ENCODE data around the gene MTTP.

GRCh38 chr4:99630857-99631360, 56.3 kb downstream of the MTTP start:
- no peak for TF ChIP-seq CTCF (IDR thresholded peaks at IDR 0.05; ENCODE audit: poor library complexity)
- TF ChIP-seq EZH2 (IDR thresholded peaks at IDR 0.05; ENCODE audit: borderline replicate concordance) = no peak

All from hepatocyte (in vitro differentiated cells).